B cell (primary cell): ENCODE results near the gene NRBP1. TPM values are rescaled to one million over a fixed set of nuclear protein-coding genes. Genes with fewer than 3 reads are reported as not detected.

Experiments
- ATAC-seq: fragments of 200-7000 bp; cut with Tn5 transposase; one replicate; pipeline ENCODE4 v1.10.0; 2021; ENCODE audit warnings: low read depth, mild to moderate bottlenecking, moderate number of reproducible peaks, moderate library complexity
- CTCF ChIA-PET: fragments of 350-600 bp; sonication (Branson Sonifier 250); formaldehyde crosslinking; loops from one replicate; lab custom pipeline; 2021; ENCODE audit warnings: antibody characterized with exemption, inconsistent platforms; lab: Charles Lee
- POLR2A ChIA-PET: fragments of 350-600 bp; sonication (Branson Sonifier 250); formaldehyde crosslinking; loops from one replicate; lab custom pipeline; 2021; ENCODE audit warnings: antibody characterized with exemption; lab: Charles Lee
- DNase-seq: peaks from one replicate; pipeline ENCODE4 v3.0.0; 2013
- H2AFZ ChIP-seq: 2 replicates; pipeline ENCODE4 v1.6.1; 2012; ENCODE audit warnings: mild to moderate bottlenecking, low read depth, low read length; ENCODE audit not compliant: insufficient read depth, poor library complexity, severe bottlenecking
- H3K27ac ChIP-seq, 2 donors: 1 replicate in 1 of 2; 2 replicates in 1 of 2; pipeline ENCODE4 v1.5.1; 2012 to 2013; ENCODE audit warnings: low read length in 2 of 2, mild to moderate bottlenecking in 2 of 2, moderate library complexity in 1 of 2
- H3K27me3 ChIP-seq, 4 experiments: fragments of 200-600 bp in 1 of 4; sonication (generic) in 1 of 4; replicated peaks in 1 of 4; 1 replicate in 2 of 4; 2 replicates in 2 of 4; pipeline versions ENCODE4 v1.6.1 to v1.7.0; 2013 to 2016; ENCODE audit warnings: low read length in 3 of 4, mild to moderate bottlenecking in 2 of 4, mixed read lengths in 1 of 4, moderate library complexity in 1 of 4; ENCODE audit not compliant: insufficient read depth in 4 of 4, control insufficient read depth in 3 of 4; ENCODE audit errors: control extremely low read depth in 1 of 4
- H3K36me3 ChIP-seq, 2 experiments: replicated peaks in 1 of 2; 1 replicate in 1 of 2; 2 replicates in 1 of 2; pipeline versions ENCODE4 v1.6.1 to v1.7.1; 2013; ENCODE audit warnings: low read length in 1 of 2; ENCODE audit not compliant: insufficient read depth in 2 of 2, control insufficient read depth in 1 of 2; ENCODE audit errors: control extremely low read depth in 1 of 2, extremely low read depth in 1 of 2
- H3K4me1 ChIP-seq, 2 donors: fragments of 200-600 bp in 1 of 2; sonication (generic) in 1 of 2; 1 replicate in 1 of 2; 2 replicates in 1 of 2; pipeline versions ENCODE4 v1.5.1 to v1.6.1; 2013 to 2017; ENCODE audit warnings: low read length in 2 of 2; ENCODE audit not compliant: control insufficient read depth in 2 of 2, insufficient read depth in 2 of 2
- H3K4me2 ChIP-seq: replicated peaks from 2 replicates; pipeline ENCODE3; 2012; ENCODE audit warnings: mild to moderate bottlenecking, low read depth, low read length; ENCODE audit not compliant: poor library complexity, severe bottlenecking
- H3K4me3 ChIP-seq, 5 experiments: fragments of 200-600 bp in 1 of 5; sonication (generic) in 1 of 5; 1 replicate in 3 of 5; 2 replicates in 2 of 5; pipeline versions ENCODE4 v1.5.1 to v1.7.0; 2011 to 2016; ENCODE audit warnings: low read length in 4 of 5, mild to moderate bottlenecking in 4 of 5, low read depth in 2 of 5, control low read depth in 1 of 5, moderate library complexity in 1 of 5; ENCODE audit not compliant: insufficient read depth in 1 of 5; ENCODE audit errors: control extremely low read depth in 1 of 5, extremely low read depth in 1 of 5
- H3K79me2 ChIP-seq: fragments of 200-600 bp; sonication (generic); one replicate; pipeline ENCODE4 v1.6.0; 2016; ENCODE audit warnings: low read length; ENCODE audit not compliant: control insufficient read depth, insufficient read depth
- H3K9ac ChIP-seq: fragments of 200-600 bp; sonication (generic); 2 replicates; pipeline ENCODE4 v1.6.1; 2017; ENCODE audit warnings: mild to moderate bottlenecking, low read length, moderate library complexity
- H3K9me3 ChIP-seq, 3 donors: one replicate each; pipeline versions ENCODE4 v1.6.1 to v1.7.1; 2013; ENCODE audit warnings: low read length in 2 of 3; ENCODE audit not compliant: control insufficient read depth in 2 of 3, insufficient read depth in 1 of 3; ENCODE audit errors: control extremely low read depth in 1 of 3
- H4K20me1 ChIP-seq: 2 replicates; pipeline ENCODE4 v1.6.0; 2012; ENCODE audit warnings: mild to moderate bottlenecking, low read length; ENCODE audit not compliant: insufficient read depth, control insufficient read depth, poor library complexity, severe bottlenecking
- H3K27ac Mint-ChIP-seq: one replicate; pipeline ENCODE4 v1.8.0; 2021; ENCODE audit warnings: mixed read lengths
- H3K27me3 Mint-ChIP-seq: one replicate; pipeline ENCODE4 v1.8.0; 2021; ENCODE audit warnings: mixed read lengths
- H3K4me1 Mint-ChIP-seq: one replicate; pipeline ENCODE4 v1.8.0; 2021; ENCODE audit warnings: mixed read lengths
- H3K4me3 Mint-ChIP-seq: one replicate; pipeline ENCODE4 v1.8.0; 2021; ENCODE audit warnings: mixed read lengths
- H3K9me3 Mint-ChIP-seq: one replicate; pipeline ENCODE4 v1.8.0; 2022; ENCODE audit warnings: mixed read lengths; ENCODE audit not compliant: insufficient read depth
- CTCF ChIP-seq: fragments of 200-600 bp; IDR thresholded peaks from one replicate; pipeline ENCODE4 v1.8.0; 2022; ENCODE audit warnings: antibody characterized with exemption, mild to moderate bottlenecking
- EZH2 ChIP-seq: IDR thresholded peaks from 2 replicates; pipeline ENCODE4 v1.6.1; 2012; ENCODE audit warnings: borderline replicate concordance, low read depth, mild to moderate bottlenecking, moderate library complexity, low read length; ENCODE audit not compliant: insufficient read depth, poor library complexity, severe bottlenecking
- WGBS: methylation state at CpG from one replicate; pipeline ENCODE4 v1.1.5; 2013; ENCODE audit warnings: missing lambda C conversion rate; ENCODE audit not compliant: insufficient coverage; 5-methylcytosine and 5-hydroxymethylcytosine counted together
- intact Hi-C: fragments of 100-400 bp; cut with micrococcal nuclease; formaldehyde crosslinking; loops from one replicate; pipeline ENCODE4 v1.10.0; 2022
- polyA plus RNA-seq: library from polyadenylated mRNA; depleted of rRNA; stranded (reverse); fragments of >200 nt; gene quantifications from 2 replicates; pipeline ENCODE4 v1.2.3, GENCODE V29; 2012
- total RNA-seq, 2 donors: library from RNA; stranded (reverse); fragments of 120-200 nt in 1 of 2; gene quantifications; 1 replicate in 1 of 2; 2 replicates in 1 of 2; pipeline versions ENCODE4 v1.2.3 to v1.2.4, GENCODE V29; 2013 to 2022

NRBP1 gene
- total and polyA plus RNA-seq, 2 donors (not counting 1 experiment from before 2014, with no cell fraction given) = 69.2 to 115 TPM

GRCh38 chr2:27441958-27442919, 13.8 kb downstream of the NRBP1 start, which contains the start of gene KRTCAP3:
KRTCAP3 (plus strand) TSS chr2:27442381; CDS start chr2:27442413, 32 bp downstream.
- Mint-ChIP-seq H3K4me3 (peak within 1 kb of the TSS; percentile 72), H3K27me3 (no peaks in the 10 kb centered on the region), H3K9me3 (no peaks in the 10 kb centered on the region), H3K27ac (peak within 1 kb of the TSS; percentile 72), H3K4me1 (peaks cover 12% of the 10 kb centered on the region)
- Histone ChIP-seq H3K9ac (peak within 1 kb of the TSS; percentile 32), H3K4me2 (peak within 1 kb of the TSS; percentile 70), H3K27ac (no peak within 1 kb of the TSS), H3K4me3 (peak within 1 kb of the TSS in 3 of 5 experiments; percentile 19 to 37 (median 27)), H3K4me1 (peaks cover 3 to 6% of the 10 kb centered on the region in 2 donors), H4K20me1 (no peaks in the 10 kb centered on the region), H3K9me3 (no peaks in the 10 kb centered on the region), H3K27me3 (no peaks in the 10 kb centered on the region), H2AFZ (peak within 1 kb of the TSS; percentile 49), H3K79me2 (no peaks in the 10 kb centered on the region), H3K36me3 (peaks cover 3 to 46% of the 10 kb centered on the region in 2 experiments)
- ATAC-seq (peak; percentile 98), DNase-seq (peak; percentile 70)
- ChIA-PET POLR2A (no interaction called here), CTCF (interaction anchor here (1.6 kb wide), 1 partner anchor 10 kb away, joined by 3 read pairs; no protein-coding TSS in a partner anchor)
- intact Hi-C loops = loop anchor here (1.0 to 10.0 kb wide), 5 partner anchors 14 to 243 kb away; partner anchors contain the start of genes IFT172, NRBP1 and PPM1G
- 79% methylated on average over 78 of the region's 80 CpGs for WGBS
- TF ChIP-seq CTCF (peak; percentile 58), EZH2 (no peak)
